ELR (cell line): ENCODE measurements around the gene RNLS.
A peak's percentile ranks its signal among the peaks of the same experiment; 100 is the strongest.
"Not testable (repeated sequence)": the region's sequence is repeated elsewhere in the genome, so short reads cannot be mapped to it uniquely, and the experiment has no call there.

Experiments used
- DNase-seq: peaks from one replicate; pipeline ENCODE4 v3.0.0-alpha.2; 2015; ENCODE audit warnings: low read depth

Gene RNLS

DNA sequence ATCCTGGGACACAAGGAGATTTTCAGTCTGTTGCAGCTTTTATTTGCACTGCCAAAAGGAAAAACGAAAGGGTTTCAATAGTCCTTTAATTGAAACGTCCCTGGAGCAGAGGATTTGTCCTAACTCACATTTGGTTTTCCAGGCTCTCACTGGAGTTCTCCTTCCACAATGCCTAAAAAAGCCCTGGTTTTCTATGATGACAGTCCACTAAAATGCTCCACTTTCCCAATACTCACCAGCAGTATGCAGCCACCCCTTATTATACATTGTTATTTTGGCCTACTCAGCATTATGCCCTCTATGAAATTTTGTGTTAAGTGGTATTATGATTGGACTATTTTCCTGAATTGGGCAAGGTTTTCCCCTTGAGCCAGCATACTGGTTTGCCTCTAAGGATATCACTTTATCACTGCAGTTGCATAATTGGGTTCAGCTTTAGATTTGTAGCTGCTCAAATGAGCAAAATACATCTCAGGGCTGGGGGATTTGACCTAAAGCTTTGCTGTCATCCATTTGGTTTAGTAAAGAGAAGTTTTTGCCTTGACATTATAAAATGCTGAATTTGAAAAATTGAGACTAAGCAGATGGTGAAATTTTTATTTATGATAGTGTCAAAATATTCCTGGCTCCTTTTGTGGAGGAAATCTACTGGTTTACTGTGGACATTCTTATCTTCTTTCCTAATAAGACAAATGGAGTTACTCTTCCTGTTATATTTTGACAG, 239.2 kb downstream of the RNLS start:
- no peak for DNase-seq

DNA sequence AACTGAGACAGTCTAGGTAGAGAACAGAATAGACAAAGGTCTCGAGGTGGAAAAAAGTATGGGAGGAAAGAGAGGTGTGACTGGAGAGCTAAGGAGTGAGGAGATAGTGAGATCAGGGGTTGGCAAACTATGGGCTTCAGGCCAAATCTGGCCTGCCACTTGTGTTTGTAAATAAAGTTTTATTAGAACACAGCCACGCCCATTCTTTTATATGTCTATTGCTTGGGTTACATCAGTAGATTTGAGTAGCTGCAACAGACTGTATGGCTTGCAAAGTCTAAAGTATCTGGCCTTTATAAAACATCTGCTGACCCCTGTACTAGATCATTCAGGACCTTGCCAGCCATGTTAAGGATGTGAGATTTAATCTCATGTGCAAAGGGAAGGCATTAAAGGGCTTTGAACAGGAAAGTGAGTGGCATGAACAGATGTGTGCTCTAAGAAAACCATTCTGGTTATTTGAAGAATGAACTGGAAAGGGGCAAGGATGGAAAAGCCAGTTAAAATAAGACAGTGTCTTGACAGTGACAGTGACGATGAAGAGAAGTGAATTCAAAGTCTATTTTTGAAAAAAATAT, 240.3 kb downstream of the RNLS start:
- DNase-seq, result no peak

DNA sequence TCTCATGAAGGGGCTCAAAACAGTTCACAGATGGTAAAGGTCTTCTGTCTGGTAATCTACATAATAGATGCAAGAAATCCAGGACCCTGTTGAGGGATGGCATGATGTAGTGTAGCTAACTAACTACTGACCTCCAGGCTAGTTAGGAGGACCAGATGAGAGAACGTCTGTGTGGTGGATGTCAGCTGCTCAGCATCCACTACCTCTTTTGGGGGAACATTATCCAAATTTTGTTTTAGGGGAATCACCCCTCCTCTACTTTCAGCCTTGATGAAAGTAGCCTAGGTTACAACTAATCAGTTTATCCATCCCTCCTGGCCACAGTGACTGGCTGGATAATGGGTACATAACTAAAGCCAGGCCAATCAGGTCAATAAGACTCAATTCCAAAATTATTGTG, 246.0 kb downstream of the RNLS start:
- DNase-seq, result no peak

DNA sequence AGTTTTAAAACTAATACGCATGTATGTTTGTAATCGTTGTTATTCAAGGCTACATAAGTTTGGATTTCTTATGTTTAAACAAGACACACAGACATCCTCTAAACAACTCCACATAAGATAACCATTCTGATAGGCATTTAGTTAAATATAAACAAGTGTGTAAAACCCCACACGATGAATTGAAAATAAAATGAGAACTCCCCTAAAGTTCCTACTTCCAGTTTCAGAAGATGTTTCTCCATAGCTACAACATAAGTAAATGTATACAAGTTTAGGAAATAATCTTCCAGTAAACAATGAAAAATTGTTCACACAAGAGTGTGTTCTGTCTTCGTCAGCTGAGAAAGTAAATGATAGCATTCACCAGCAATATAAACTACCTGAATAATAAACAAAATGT, 246.8 kb downstream of the RNLS start:
- no peak for DNase-seq

DNA sequence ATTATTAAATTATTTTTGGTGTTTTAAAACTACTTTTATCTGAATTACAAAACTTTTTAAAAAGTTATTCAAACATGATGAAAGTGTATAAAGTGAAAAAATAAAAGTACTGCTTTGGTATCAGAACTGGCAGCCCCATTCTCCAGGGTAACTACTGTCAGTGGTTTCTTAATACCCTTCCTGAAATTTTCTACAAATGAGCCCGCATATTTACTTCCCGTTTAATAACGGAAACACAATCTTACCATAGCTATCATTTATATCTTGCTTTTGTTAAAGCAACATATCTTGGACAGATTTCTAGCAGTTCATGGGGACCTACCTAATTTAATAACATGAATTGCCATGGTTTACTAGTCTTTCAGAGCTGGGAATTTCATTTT, 249.9 kb downstream of the RNLS start:
- no peak for DNase-seq

DNA sequence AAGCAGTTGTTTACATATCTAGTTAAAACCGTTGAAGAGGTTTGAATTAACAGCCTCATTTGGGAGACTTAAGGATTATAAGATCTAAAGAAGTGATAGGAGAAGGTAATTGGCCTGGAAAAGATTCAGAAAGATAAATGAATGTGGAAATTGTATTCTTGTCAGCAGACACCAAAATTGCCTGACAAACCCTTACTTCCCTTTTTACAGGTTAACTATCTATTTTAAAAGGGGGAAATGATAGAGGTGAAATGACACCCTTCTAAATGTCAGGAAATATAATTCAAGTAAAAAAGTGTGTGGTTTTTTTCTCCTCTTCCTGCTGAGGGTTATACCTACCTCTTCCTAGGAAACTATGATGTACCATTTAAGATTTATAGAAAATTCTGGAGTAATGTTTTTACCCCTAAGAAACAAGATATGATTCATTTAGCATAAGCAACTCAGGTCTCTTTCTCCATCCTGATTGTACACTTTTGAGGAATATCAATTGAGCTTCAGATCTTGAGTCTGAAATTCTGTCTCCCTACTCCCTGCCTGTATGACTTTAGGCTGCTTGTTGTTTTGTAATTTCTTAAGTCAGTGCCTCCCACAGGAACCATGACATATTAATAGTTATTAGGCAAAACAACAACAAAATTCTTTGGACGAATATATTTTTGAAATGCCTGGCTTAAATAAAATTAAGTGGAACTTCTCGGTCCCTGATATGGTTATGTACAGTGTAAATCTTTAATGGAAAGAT, 250.4 kb downstream of the RNLS start:
- no peak for DNase-seq

DNA sequence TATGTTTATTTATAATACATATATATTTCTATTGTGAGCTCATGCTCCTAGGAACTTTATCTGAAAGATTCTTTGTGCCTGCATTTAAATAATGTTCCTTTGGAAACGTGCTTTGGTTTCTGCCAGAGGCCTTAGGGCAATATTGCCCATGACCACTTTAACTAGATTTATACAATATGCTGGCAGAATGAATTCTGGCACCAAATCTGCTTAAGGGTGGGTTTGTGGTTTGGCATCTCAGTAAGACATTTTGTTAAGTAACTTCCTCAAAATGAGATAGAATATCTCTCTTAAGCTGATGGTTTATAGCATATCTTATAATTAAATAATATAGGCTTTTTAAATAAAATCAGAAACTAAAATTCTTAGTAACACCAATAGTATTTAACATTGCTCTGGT, 252.9 kb downstream of the RNLS start:
- no peak for DNase-seq

DNA sequence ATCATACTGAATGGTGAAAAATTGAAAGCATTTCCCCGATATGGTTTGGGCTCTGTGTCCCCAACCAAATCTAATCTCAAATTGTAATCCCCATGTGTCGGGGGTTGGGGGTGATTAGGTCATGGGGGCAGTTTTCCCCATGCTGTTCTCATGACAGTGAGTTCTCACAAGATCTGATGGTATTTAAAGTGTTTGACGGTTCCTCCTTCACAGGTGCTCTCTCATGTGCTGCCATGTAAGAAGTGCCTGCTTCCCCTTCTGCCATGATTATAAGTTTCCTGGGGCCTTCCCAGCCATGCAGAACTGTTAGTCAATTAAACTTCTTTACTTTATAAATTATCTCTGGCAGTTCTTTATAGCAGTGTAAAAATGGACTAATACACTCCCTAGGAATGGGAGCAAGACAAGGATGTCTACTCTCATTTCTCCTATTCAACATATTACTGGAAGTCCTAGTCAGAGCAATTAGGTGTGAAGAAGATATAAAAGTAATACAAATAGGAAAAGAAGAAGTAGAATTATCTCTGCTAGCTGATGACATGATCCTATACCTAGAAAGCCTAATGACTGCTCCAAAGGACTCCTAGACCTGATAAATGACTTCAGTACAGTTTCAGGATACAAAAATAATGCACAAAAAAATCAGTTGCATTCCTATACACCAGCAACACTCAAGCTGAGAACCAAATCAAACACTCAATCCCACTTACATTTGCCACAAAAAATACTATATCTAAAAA, 260.6 kb downstream of the RNLS start:
- no peak for DNase-seq

DNA sequence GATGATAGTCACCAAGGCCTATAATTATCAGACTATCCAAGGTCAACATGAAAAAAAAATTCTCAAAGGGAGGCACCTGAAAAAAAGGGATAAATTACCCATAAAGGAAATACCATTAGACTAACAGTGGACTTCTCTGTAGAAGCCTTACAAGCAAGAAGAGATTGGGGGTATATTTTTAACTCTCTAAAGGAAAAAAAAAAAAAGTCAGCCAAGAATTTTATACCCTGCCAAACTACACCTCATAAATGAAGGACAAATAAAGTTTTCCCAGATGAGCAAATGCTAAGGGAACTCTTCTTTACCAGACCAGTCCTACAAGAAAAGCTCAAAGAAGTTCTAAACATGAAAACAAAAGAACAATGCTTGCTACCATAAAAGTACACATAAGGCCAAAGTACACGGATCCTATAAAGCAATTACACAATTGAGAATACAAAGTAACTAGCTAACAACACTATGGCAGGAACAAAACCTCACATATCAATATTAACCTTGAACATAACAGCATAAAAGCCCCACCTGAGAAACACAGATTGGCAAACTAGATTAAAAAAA, 263.1 kb downstream of the RNLS start:
- DNase-seq, result no peak

DNA sequence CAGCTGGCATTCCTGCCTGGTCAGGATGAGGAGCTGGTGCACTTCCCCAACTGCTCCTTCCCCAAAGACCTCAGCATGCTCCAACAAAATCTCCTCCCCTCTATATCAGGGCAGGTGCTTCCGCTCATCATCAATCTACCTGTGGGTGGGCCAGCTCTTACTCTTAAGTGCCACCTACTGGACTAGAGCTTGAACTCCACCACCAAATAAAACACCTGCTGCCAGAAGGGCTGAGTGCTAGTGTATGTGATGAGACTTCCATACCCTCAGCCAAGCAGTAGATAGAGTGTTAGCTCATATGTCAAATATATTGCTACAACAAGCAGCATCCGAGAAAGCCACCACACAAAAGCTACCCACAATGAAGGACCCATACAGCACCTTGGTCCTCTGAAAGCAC, 264.3 kb downstream of the RNLS start:
- peak; percentile 15 for DNase-seq

DNA sequence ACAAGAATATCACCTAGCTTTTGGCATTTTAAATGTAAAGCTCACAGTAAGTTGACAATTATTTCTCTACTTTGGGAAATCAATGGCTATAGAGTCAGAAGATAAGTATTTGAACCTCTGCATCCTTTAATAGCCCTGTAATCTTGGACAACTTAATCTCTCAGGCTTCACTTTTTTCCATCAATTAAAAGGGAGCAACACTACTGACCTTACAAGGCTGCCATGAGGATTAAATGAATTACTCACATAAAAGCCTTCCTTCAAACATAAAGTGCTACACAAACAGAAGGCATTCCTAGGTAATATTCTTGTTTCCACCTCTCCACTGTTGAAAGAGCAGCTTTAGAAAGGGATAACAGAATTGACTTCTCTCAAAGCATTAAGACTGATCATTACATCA, 266.0 kb downstream of the RNLS start:
- DNase-seq, result no peak

DNA sequence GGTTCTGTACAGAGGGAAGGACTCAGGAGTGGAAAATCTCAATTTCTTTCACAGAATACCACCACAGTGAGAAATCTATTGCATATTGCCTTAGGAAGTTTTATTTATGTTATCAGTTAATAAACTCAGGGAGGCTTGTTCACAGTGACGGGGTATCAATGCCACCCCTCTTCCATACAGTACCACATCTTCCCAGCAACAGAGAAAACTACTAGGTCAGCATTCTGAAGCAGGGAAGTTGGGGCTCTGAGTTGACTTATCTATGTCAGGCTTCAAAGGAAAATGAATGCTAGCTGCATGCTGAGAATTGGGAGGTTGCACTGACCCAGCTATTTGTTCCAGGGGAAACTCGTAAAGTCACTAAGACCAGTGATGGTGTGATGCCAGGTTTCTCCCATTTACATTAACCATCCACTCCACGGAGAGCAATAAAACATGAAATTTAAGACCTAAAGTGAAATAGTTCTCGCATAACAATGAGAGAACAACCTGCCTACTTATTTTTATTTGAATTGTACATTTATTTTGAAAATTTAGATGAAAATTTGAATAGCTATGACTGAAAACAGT, 266.7 kb downstream of the RNLS start:
- no peak for DNase-seq

DNA sequence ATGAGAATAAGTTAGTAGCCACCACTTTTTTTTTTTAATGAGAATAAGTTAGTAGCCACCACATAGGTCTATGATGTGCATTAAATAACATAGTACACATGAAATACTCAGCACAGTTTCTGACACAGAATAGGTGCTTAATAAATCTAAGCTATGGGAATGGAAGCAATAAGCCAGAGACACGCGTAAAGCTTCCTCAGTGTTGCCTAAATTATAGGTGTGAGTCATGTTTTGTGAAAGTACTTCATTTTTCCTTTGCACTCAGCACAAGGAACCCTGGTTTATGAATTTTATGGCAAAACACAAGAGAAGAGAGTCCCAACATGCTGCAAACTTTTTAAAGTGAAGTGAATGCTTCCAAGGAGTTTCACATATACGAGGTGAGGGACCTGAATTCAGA, 267.4 kb downstream of the RNLS start:
- peak; percentile 15 for DNase-seq

DNA sequence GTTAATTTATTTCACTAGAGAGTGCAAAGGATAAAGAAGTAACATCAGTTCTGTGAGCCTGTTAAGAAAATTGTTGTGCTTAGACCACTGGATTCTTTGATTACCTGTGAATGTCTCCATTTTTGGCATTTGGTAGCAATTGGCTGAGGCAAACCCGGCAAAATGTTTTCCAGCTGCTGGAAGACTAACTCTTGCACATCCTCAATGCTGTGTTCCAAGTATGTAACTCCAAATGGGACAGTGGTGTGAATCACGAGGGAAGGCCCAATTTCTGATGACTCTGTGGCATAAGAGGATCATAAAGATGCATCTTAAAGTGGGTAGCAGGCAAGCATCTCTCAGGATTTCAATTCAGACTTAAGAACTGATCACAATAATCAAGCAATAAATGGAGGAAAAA, 268.8 kb downstream of the RNLS start:
- DNase-seq, result no peak

DNA sequence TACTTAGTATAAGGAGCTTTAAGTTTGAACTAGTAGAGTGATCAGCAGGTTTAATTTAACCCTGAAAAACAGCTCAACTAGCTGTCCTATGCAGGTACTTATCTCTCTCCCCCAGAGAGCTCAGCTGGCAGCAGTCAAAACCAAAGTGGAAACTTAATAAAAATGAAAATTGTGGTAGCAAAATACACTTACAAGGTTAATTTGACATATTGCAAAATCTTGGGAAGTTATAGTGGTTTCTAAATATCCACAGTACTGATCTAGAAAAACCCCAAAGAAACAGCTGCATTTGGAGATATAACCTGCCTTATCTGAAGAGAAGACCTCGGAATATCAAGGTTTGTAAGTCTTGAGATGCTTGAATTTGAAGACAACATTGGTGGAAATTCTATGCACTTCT, 269.2 kb downstream of the RNLS start:
- DNase-seq, result no peak

DNA sequence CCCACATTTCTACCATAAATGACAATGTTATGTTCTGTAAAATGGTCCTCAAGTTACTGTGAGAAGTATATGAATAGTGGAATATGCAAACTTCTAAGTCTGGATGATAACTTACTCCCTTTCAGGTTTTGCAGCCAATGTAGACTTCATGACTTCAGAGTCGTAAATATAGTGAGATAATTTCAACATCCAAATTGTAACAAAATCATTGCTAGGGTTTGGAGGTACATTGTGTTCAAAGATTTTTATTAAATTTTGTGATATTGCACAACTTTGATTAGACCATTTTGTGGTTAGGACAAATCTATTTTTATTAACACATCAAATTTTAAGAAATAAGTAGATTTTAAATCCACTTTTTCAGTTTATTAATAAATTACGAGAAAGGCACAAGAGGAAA, 270.3 kb downstream of the RNLS start:
- DNase-seq, result no peak

DNA sequence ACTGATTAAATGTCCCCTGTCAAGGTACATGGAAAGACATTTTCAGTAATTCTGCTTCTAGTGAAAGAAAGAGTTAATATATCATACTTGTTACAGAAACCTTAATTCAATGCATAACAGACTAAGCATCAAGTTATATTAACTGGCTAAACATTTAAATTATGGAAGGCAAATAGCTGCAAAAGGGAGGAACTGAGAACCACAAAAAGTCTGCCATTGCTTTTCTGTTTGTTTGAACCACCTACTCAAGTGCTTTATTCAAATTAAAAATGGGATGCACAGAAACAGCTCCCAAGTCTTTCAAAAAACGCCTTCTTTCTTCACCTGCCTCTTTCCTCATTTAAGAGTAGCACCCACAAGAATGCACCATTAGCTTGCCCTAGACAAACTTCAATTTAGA, 271.9 kb downstream of the RNLS start:
- no peak for DNase-seq

DNA sequence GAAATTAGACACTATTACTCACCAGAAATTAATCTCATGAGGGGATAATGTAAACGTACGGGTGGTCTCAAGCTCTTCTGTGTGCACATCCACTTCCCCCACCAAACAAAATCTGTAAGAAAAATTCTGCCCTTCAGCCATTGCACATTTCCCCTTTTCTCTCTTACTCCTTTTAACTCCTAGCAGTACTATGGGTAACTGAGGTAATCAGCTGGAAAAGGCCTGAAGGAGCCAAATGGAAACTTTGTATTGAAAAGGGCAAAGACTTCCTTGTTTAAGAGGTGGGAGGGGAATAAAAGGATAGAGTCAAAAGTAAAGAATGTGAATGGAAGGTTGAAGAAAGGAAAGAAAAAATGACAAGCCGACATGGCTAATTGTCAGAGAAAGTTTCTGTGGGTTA, 273.8 kb downstream of the RNLS start:
- no peak for DNase-seq

DNA sequence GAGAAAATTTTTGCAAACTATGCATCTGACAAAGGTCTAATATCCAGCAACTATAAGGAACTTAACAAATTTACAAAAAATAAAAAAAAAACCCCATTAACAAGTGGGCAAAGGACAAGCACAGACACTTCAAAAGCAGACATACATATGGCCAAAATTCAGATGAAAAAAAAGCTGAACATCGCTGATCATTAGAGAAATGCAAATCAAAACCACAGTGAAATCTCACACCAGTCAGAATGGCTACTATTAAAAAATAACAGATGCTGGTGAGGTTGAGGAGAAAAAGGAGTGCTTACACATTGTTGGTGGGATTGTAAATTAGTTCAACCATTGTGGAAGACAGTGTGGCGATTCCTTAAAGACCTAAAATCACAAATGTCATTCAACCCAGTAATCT, 274.8 kb downstream of the RNLS start:
- DNase-seq, result not testable (repeated sequence)

DNA sequence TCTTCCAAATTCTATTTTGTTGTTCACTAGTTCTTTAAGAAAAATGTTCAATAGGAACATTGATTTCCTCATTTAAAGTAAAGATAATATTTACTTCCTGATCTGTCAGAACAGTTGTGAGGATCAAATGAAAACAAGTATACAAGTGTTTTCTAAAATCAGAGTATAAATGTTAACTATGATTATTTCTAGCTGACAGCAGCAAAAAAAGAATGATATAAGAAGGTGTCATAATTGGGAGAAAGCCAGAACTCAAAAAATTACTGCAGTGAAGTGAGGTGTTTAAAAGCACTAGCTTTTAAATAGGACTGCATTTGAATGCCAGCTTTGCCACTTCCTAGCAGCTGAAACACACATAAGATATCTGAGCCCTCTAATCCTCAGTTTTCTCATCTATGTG, 283.3 kb downstream of the RNLS start:
- no peak for DNase-seq

DNA sequence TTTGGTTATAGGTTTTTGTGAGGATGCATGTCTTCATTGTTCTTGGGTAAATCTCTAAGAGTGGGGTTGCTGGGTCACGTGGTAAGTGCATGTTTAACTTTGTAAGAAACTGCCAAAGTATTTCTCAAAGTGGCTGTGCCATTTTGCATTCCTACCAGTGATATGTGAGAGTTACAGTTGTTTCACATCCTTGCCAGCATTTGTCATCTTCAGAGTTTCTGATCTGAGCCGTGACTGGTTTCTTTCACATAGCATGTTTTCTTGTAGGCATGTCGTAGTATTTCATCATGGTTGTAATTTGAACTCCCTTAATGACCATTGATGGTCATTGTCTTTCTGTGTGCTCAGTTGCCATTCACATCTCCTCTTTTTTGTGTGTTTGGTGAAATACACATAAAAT, 286.0 kb downstream of the RNLS start:
- DNase-seq, result no peak

DNA sequence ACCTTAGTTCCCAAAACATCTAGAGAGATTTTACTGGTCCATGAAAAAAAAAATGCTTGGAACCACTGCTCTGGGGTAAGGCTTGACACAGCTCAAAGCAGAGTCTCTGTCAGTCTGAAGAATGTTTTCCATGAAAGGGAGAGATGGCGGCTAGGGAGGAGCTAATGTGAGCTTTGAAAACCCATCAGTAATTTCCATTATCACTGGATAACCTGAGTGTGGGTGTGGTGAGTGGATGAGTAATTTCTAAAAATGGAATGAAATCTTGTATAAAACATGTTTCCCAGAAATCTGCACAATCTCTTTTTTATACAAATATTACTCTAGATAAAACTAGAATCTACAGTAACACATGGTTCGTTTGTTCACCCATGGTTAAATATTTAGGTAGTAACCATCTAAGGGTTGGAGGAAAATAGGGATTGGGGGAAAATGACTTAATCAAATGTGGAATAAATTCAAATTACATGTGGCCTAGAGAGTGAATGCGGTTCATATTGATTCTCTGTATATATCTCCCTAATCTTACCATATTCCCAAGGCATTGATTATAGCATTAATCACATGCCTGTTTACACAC, 289.4 kb downstream of the RNLS start:
- DNase-seq, result no peak
